ENCODE data around the gene IMPDH1. TPM values are rescaled to one million over a fixed set of nuclear protein-coding genes. Genes with fewer than 3 reads are reported as not detected.

The IMPDH1 gene
- polyA plus RNA-seq, 1 donor from 2014 or later, result 49.7 TPM

DNA sequence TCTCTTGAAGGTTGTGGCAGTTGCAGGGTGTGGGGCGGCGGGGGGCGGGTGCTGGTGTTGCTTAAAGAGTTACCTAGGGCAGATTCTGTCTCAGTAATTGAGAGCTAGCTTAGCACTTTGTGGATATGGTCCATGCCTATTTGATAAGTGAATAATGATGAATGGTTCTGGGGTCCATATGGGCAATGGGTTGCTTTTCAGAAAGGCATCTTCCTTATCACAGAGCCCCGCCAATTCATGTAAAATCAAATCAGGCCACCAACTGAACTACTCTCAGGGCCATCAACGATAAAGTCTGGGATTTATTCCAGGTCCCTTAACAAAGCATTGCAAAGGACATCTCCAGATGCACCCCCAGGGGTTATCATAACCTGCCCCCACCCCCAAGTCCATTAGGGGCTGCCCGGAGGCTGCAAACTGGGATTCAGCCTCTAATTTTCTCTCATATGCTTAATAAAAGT, 46.5 kb downstream of the IMPDH1 start:
- Histone ChIP-seq H3K4me3 (ENCODE audit: low read length) (no peak overlapping the region), H3K27me3 (ENCODE audit: insufficient read depth, low read depth, low read length) (peaks cover 40% of the 10 kb centered on the region)

GRCh38 chr7:128362670-128363069, 47.1 kb downstream of the IMPDH1 start:
- Histone ChIP-seq H3K27me3 (ENCODE audit: insufficient read depth, low read depth, low read length) (peaks cover 40% of the 10 kb centered on the region), H2AFZ (ENCODE audit: low read depth, low read length) (no peak overlapping the region), H3K9me2 (ENCODE audit: insufficient read depth, low read length) (no peaks in the 10 kb centered on the region)
- TF ChIP-seq REST (IDR thresholded peaks at IDR 0.05; ENCODE audit: borderline replicate concordance) (no peak), MXI1 (conservative IDR thresholded peaks at IDR 0.05; ENCODE audit: poor library complexity, severe bottlenecking) (no peak), POLR2AphosphoS5 (IDR thresholded peaks at IDR 0.05) (no peak), SMC3 (conservative IDR thresholded peaks at IDR 0.05; ENCODE audit: poor library complexity) (no peak), RAD21 (conservative IDR thresholded peaks at IDR 0.05) (no peak), CTCF (IDR thresholded peaks at IDR 0.05; ENCODE audit: poor library complexity, severe bottlenecking) (no peak)

More for the DNA sequence above, 46.5 kb downstream of the IMPDH1 start:
- Histone ChIP-seq H3K9ac (ENCODE audit: low read length) (no peak overlapping the region), H3K36me3 (ENCODE audit: insufficient read depth, low read length) (no peaks in the 10 kb centered on the region), H4K20me1 (ENCODE audit: insufficient read depth) (no peaks in the 10 kb centered on the region), H3K9me3 (ENCODE audit: low read length) (no peaks in the 10 kb centered on the region), H3K79me2 (replicated peaks; ENCODE audit: insufficient read depth, low read length) (no peaks in the 10 kb centered on the region), H3K9me2 (ENCODE audit: insufficient read depth, low read length) (no peaks in the 10 kb centered on the region), H3F3A (ENCODE audit: insufficient read depth, low read length, poor library complexity, severe bottlenecking) (no peaks in the 10 kb centered on the region), H2AFZ (ENCODE audit: low read depth, low read length) (no peak overlapping the region), H3K4me2 (ENCODE audit: low read length) (no peak overlapping the region), H3K27ac (ENCODE audit: low read length) (no peak overlapping the region)
- no peak for TF ChIP-seq RAD21 (conservative IDR thresholded peaks at IDR 0.05)
- no peak for TF ChIP-seq MXI1 (conservative IDR thresholded peaks at IDR 0.05; ENCODE audit: poor library complexity, severe bottlenecking)
- no peak for TF ChIP-seq TAF1 (IDR thresholded peaks at IDR 0.05; ENCODE audit: low read depth)
- TF ChIP-seq CTCF (IDR thresholded peaks at IDR 0.05; ENCODE audit: poor library complexity, severe bottlenecking), result no peak
- TF ChIP-seq SMC3 (conservative IDR thresholded peaks at IDR 0.05; ENCODE audit: poor library complexity), result no peak
- no peak for TF ChIP-seq EZH2 (IDR thresholded peaks at IDR 0.05; ENCODE audit: borderline replicate concordance, insufficient read depth, low read length, poor library complexity, severe bottlenecking)
- no peak for TF ChIP-seq EP300 (conservative IDR thresholded peaks at IDR 0.05; ENCODE audit: poor library complexity, severe bottlenecking)
- TF ChIP-seq REST (IDR thresholded peaks at IDR 0.05; ENCODE audit: borderline replicate concordance), result no peak
- TF ChIP-seq POLR2AphosphoS5 (IDR thresholded peaks at IDR 0.05), result no peak

More at GRCh38 chr7:128362670-128363069, 47.1 kb downstream of the IMPDH1 start:
- H3K79me2 ChIP-seq (replicated peaks; ENCODE audit: insufficient read depth, low read length), result no peaks in the 10 kb centered on the region
- H3K9me3 ChIP-seq (ENCODE audit: low read length), result no peaks in the 10 kb centered on the region
- H3K27ac ChIP-seq (ENCODE audit: low read length), result no peak overlapping the region
- no peak overlapping the region for H3K4me2 ChIP-seq (ENCODE audit: low read length)
- no peaks in the 10 kb centered on the region for H4K20me1 ChIP-seq (ENCODE audit: insufficient read depth)
- H3K36me3 ChIP-seq (ENCODE audit: insufficient read depth, low read length), result no peaks in the 10 kb centered on the region
- H3F3A ChIP-seq (ENCODE audit: insufficient read depth, low read length, poor library complexity, severe bottlenecking), result no peaks in the 10 kb centered on the region
- peak overlapping the region; percentile 92 for H3K4me3 ChIP-seq (ENCODE audit: low read length)
- H3K9ac ChIP-seq (ENCODE audit: low read length), result no peak overlapping the region
